ENCODE measurements around the gene RPRD2. TPM values are rescaled to one million over a fixed set of nuclear protein-coding genes. Genes with fewer than 3 reads are reported as not detected.
A peak's percentile ranks its signal among the peaks of the same experiment; 100 is the strongest.

Gene RPRD2
- total RNA-seq, 1 donor from 2014 or later: 26.0 TPM

DNA sequence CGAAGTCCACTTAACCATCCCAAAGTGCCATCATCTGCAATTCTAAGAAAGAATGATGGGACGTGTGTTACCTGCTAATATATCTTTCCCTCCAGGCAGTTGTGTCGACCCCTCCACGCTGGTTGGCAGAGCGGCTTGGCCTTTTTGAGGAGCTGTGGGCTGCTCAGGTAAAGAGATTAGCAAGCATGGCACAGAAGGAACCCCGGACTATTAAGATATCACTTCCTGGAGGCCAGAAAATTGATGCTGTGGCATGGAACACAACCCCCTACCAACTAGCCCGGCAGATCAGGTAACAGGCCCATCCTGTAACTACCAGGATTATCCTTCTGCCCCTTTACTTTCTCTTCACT, 123.8 kb downstream of the RPRD2 start:
- Histone ChIP-seq H3K4me2 (ENCODE audit: low read length) (peak overlapping the region; percentile 90), H2AFZ (ENCODE audit: low read depth, low read length) (peak overlapping the region; percentile 65), H3K4me3 (ENCODE audit: insufficient read depth, low read depth, low read length) (peak overlapping the region; percentile 69), H3K27me3 (ENCODE audit: insufficient read depth, low read length) (no peaks in the 10 kb centered on the region), H3K36me3 (ENCODE audit: insufficient read depth, low read length) (peaks cover 21% of the 10 kb centered on the region), H3K4me1 (ENCODE audit: insufficient read depth, low read length) (peaks cover 7% of the 10 kb centered on the region), H4K20me1 (ENCODE audit: insufficient read depth, low read length) (no peaks in the 10 kb centered on the region), H3K9me3 (ENCODE audit: insufficient read depth, low read depth, low read length) (no peaks in the 10 kb centered on the region), H3K79me2 (ENCODE audit: insufficient read depth, low read length) (peaks cover 14% of the 10 kb centered on the region), H3K27ac (ENCODE audit: low read depth, low read length) (peak overlapping the region; percentile 39), H3K9ac (ENCODE audit: low read length) (peak overlapping the region; percentile 86)
- DNase-seq (ENCODE audit: low read depth) (no peak), FAIRE-seq (no peak)
- H3K9me3 Mint-ChIP-seq (ENCODE audit: unreplicated experiment): no peaks in the 10 kb centered on the region
- TF ChIP-seq CTCF (IDR thresholded peaks at IDR 0.05; ENCODE audit: insufficient read depth, low read depth, low read length) (no peak), EZH2 (IDR thresholded peaks at IDR 0.05; ENCODE audit: insufficient read depth, low read length) (no peak)
- H3K4me3 Mint-ChIP-seq (ENCODE audit: unreplicated experiment): peak overlapping the region; percentile 96
- peak overlapping the region; percentile 48 for H3K27ac Mint-ChIP-seq (ENCODE audit: unreplicated experiment)
- no peaks in the 10 kb centered on the region for H3K4me1 Mint-ChIP-seq (ENCODE audit: low read depth, unreplicated experiment)
- H3K36me3 Mint-ChIP-seq (ENCODE audit: low read depth, unreplicated experiment): peaks cover 13% of the 10 kb centered on the region
- H3K27me3 Mint-ChIP-seq (ENCODE audit: low read depth, unreplicated experiment): no peaks in the 10 kb centered on the region

DNA sequence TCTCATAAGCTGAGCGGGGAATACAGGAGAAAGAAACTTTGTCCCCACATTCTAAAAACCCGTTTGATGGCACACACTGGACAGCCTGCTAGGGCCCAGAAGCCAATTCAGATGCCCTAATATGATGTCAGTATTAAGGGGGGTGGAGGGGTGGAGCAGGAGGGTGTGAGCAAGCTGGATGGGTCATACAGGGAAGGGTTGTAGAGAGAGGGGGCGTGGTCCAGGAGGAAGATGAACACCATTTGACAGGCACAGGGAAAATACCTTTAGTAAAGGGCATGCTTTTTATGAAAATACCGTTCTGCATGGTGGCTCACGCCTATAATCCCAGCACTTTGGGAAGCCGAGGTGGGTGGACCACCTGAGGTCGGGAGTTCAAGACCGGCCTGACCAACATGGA, 129.2 kb downstream of the RPRD2 start:
- no peak overlapping the region for H3K4me2 ChIP-seq (ENCODE audit: low read length)
- no peak overlapping the region for H3K27ac ChIP-seq (ENCODE audit: low read depth, low read length)
- Mint-ChIP-seq H3K27me3 (ENCODE audit: low read depth, unreplicated experiment) (no peaks in the 10 kb centered on the region), H3K9me3 (ENCODE audit: unreplicated experiment) (no peaks in the 10 kb centered on the region), H3K4me1 (ENCODE audit: low read depth, unreplicated experiment) (no peaks in the 10 kb centered on the region), H3K4me3 (ENCODE audit: unreplicated experiment) (no peak overlapping the region), H3K36me3 (ENCODE audit: low read depth, unreplicated experiment) (peaks cover 19% of the 10 kb centered on the region), H3K27ac (ENCODE audit: unreplicated experiment) (no peak overlapping the region)
- no peaks in the 10 kb centered on the region for H3K9me3 ChIP-seq (ENCODE audit: insufficient read depth, low read depth, low read length)
- FAIRE-seq (no peak), DNase-seq (ENCODE audit: low read depth) (no peak)
- H3K4me1 ChIP-seq (ENCODE audit: insufficient read depth, low read length): peaks cover 2% of the 10 kb centered on the region
- H3K36me3 ChIP-seq (ENCODE audit: insufficient read depth, low read length): peaks cover 24% of the 10 kb centered on the region
- H4K20me1 ChIP-seq (ENCODE audit: insufficient read depth, low read length): no peaks in the 10 kb centered on the region
- peaks cover 5% of the 10 kb centered on the region for H3K79me2 ChIP-seq (ENCODE audit: insufficient read depth, low read length)
- no peaks in the 10 kb centered on the region for H3K27me3 ChIP-seq (ENCODE audit: insufficient read depth, low read length)
- no peak overlapping the region for H3K9ac ChIP-seq (ENCODE audit: low read length)
- no peak overlapping the region for H3K4me3 ChIP-seq (ENCODE audit: insufficient read depth, low read depth, low read length)
- no peak overlapping the region for H2AFZ ChIP-seq (ENCODE audit: low read depth, low read length)
- no peak for TF ChIP-seq CTCF (IDR thresholded peaks at IDR 0.05; ENCODE audit: insufficient read depth, low read depth, low read length)
- no peak for TF ChIP-seq EZH2 (IDR thresholded peaks at IDR 0.05; ENCODE audit: insufficient read depth, low read length)

DNA sequence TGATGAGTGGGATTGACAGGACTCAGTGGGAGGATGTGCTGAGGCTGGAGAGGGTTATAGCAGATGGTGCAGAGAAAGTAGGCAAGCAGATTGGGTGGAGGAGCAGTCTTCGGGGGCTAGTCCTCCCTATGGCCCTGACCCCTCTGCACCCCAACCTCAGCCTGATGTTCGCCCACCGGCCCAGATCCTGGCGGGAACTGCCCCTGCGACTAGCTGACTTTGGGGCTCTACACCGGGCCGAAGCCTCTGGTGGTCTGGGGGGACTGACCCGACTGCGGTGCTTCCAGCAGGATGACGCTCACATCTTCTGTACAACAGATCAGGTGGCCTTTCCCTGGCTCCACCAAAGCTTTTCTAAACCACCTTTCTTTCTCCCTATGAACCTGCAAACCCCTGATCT, 134.4 kb downstream of the RPRD2 start:
- Histone ChIP-seq H4K20me1 (ENCODE audit: insufficient read depth, low read length) (no peaks in the 10 kb centered on the region), H3K27ac (ENCODE audit: low read depth, low read length) (no peak overlapping the region), H3K9ac (ENCODE audit: low read length) (no peak overlapping the region), H2AFZ (ENCODE audit: low read depth, low read length) (no peak overlapping the region), H3K27me3 (ENCODE audit: insufficient read depth, low read length) (no peaks in the 10 kb centered on the region), H3K4me2 (ENCODE audit: low read length) (no peak overlapping the region), H3K9me3 (ENCODE audit: insufficient read depth, low read depth, low read length) (no peaks in the 10 kb centered on the region), H3K36me3 (ENCODE audit: insufficient read depth, low read length) (peaks cover 10% of the 10 kb centered on the region), H3K4me1 (ENCODE audit: insufficient read depth, low read length) (no peaks in the 10 kb centered on the region), H3K4me3 (ENCODE audit: insufficient read depth, low read depth, low read length) (no peak overlapping the region), H3K79me2 (ENCODE audit: insufficient read depth, low read length) (no peaks in the 10 kb centered on the region)
- TF ChIP-seq CTCF (IDR thresholded peaks at IDR 0.05; ENCODE audit: insufficient read depth, low read depth, low read length) (no peak), EZH2 (IDR thresholded peaks at IDR 0.05; ENCODE audit: insufficient read depth, low read length) (no peak)
- DNase-seq (ENCODE audit: low read depth) (no peak), FAIRE-seq (no peak)
- no peaks in the 10 kb centered on the region for H3K9me3 Mint-ChIP-seq (ENCODE audit: unreplicated experiment)
- no peaks in the 10 kb centered on the region for H3K27me3 Mint-ChIP-seq (ENCODE audit: low read depth, unreplicated experiment)
- H3K4me3 Mint-ChIP-seq (ENCODE audit: unreplicated experiment): no peak overlapping the region
- no peak overlapping the region for H3K27ac Mint-ChIP-seq (ENCODE audit: unreplicated experiment)
- H3K36me3 Mint-ChIP-seq (ENCODE audit: low read depth, unreplicated experiment): peaks cover 24% of the 10 kb centered on the region
- H3K4me1 Mint-ChIP-seq (ENCODE audit: low read depth, unreplicated experiment): no peaks in the 10 kb centered on the region

All from astrocyte (in vitro differentiated cells and primary cell).